B cell (primary cell): ENCODE results near the gene H6PD. TPM values are rescaled to one million over a fixed set of nuclear protein-coding genes. Genes with fewer than 3 reads are reported as not detected.

Experiments
- ATAC-seq: fragments of 200-7000 bp; cut with Tn5 transposase; one replicate; pipeline ENCODE4 v1.10.0; 2021; ENCODE audit warnings: low read depth, mild to moderate bottlenecking, moderate number of reproducible peaks, moderate library complexity
- CTCF ChIA-PET: fragments of 350-600 bp; sonication (Branson Sonifier 250); formaldehyde crosslinking; loops from one replicate; lab custom pipeline; 2021; ENCODE audit warnings: antibody characterized with exemption, inconsistent platforms; lab: Charles Lee
- POLR2A ChIA-PET: fragments of 350-600 bp; sonication (Branson Sonifier 250); formaldehyde crosslinking; loops from one replicate; lab custom pipeline; 2021; ENCODE audit warnings: antibody characterized with exemption; lab: Charles Lee
- DNase-seq: peaks from one replicate; pipeline ENCODE4 v3.0.0; 2013
- H2AFZ ChIP-seq: 2 replicates; pipeline ENCODE4 v1.6.1; 2012; ENCODE audit warnings: mild to moderate bottlenecking, low read depth, low read length; ENCODE audit not compliant: insufficient read depth, poor library complexity, severe bottlenecking
- H3K27ac ChIP-seq, 2 donors: 1 replicate in 1 of 2; 2 replicates in 1 of 2; pipeline ENCODE4 v1.5.1; 2012 to 2013; ENCODE audit warnings: low read length in 2 of 2, mild to moderate bottlenecking in 2 of 2, moderate library complexity in 1 of 2
- H3K27me3 ChIP-seq, 4 experiments: fragments of 200-600 bp in 1 of 4; sonication (generic) in 1 of 4; replicated peaks in 1 of 4; 1 replicate in 2 of 4; 2 replicates in 2 of 4; pipeline versions ENCODE4 v1.6.1 to v1.7.0; 2013 to 2016; ENCODE audit warnings: low read length in 3 of 4, mild to moderate bottlenecking in 2 of 4, mixed read lengths in 1 of 4, moderate library complexity in 1 of 4; ENCODE audit not compliant: insufficient read depth in 4 of 4, control insufficient read depth in 3 of 4; ENCODE audit errors: control extremely low read depth in 1 of 4
- H3K36me3 ChIP-seq, 2 experiments: replicated peaks in 1 of 2; 1 replicate in 1 of 2; 2 replicates in 1 of 2; pipeline versions ENCODE4 v1.6.1 to v1.7.1; 2013; ENCODE audit warnings: low read length in 1 of 2; ENCODE audit not compliant: insufficient read depth in 2 of 2, control insufficient read depth in 1 of 2; ENCODE audit errors: control extremely low read depth in 1 of 2, extremely low read depth in 1 of 2
- H3K4me1 ChIP-seq, 2 donors: fragments of 200-600 bp in 1 of 2; sonication (generic) in 1 of 2; 1 replicate in 1 of 2; 2 replicates in 1 of 2; pipeline versions ENCODE4 v1.5.1 to v1.6.1; 2013 to 2017; ENCODE audit warnings: low read length in 2 of 2; ENCODE audit not compliant: control insufficient read depth in 2 of 2, insufficient read depth in 2 of 2
- H3K4me2 ChIP-seq: replicated peaks from 2 replicates; pipeline ENCODE3; 2012; ENCODE audit warnings: mild to moderate bottlenecking, low read depth, low read length; ENCODE audit not compliant: poor library complexity, severe bottlenecking
- H3K4me3 ChIP-seq, 5 experiments: fragments of 200-600 bp in 1 of 5; sonication (generic) in 1 of 5; 1 replicate in 3 of 5; 2 replicates in 2 of 5; pipeline versions ENCODE4 v1.5.1 to v1.7.0; 2011 to 2016; ENCODE audit warnings: low read length in 4 of 5, mild to moderate bottlenecking in 4 of 5, low read depth in 2 of 5, control low read depth in 1 of 5, moderate library complexity in 1 of 5; ENCODE audit not compliant: insufficient read depth in 1 of 5; ENCODE audit errors: control extremely low read depth in 1 of 5, extremely low read depth in 1 of 5
- H3K79me2 ChIP-seq: fragments of 200-600 bp; sonication (generic); one replicate; pipeline ENCODE4 v1.6.0; 2016; ENCODE audit warnings: low read length; ENCODE audit not compliant: control insufficient read depth, insufficient read depth
- H3K9ac ChIP-seq: fragments of 200-600 bp; sonication (generic); 2 replicates; pipeline ENCODE4 v1.6.1; 2017; ENCODE audit warnings: mild to moderate bottlenecking, low read length, moderate library complexity
- H3K9me3 ChIP-seq, 3 donors: one replicate each; pipeline versions ENCODE4 v1.6.1 to v1.7.1; 2013; ENCODE audit warnings: low read length in 2 of 3; ENCODE audit not compliant: control insufficient read depth in 2 of 3, insufficient read depth in 1 of 3; ENCODE audit errors: control extremely low read depth in 1 of 3
- H4K20me1 ChIP-seq: 2 replicates; pipeline ENCODE4 v1.6.0; 2012; ENCODE audit warnings: mild to moderate bottlenecking, low read length; ENCODE audit not compliant: insufficient read depth, control insufficient read depth, poor library complexity, severe bottlenecking
- H3K27ac Mint-ChIP-seq: one replicate; pipeline ENCODE4 v1.8.0; 2021; ENCODE audit warnings: mixed read lengths
- H3K27me3 Mint-ChIP-seq: one replicate; pipeline ENCODE4 v1.8.0; 2021; ENCODE audit warnings: mixed read lengths
- H3K4me1 Mint-ChIP-seq: one replicate; pipeline ENCODE4 v1.8.0; 2021; ENCODE audit warnings: mixed read lengths
- H3K4me3 Mint-ChIP-seq: one replicate; pipeline ENCODE4 v1.8.0; 2021; ENCODE audit warnings: mixed read lengths
- H3K9me3 Mint-ChIP-seq: one replicate; pipeline ENCODE4 v1.8.0; 2022; ENCODE audit warnings: mixed read lengths; ENCODE audit not compliant: insufficient read depth
- EZH2 ChIP-seq: IDR thresholded peaks from 2 replicates; pipeline ENCODE4 v1.6.1; 2012; ENCODE audit warnings: borderline replicate concordance, low read depth, mild to moderate bottlenecking, moderate library complexity, low read length; ENCODE audit not compliant: insufficient read depth, poor library complexity, severe bottlenecking
- WGBS: methylation state at CpG from one replicate; pipeline ENCODE4 v1.1.5; 2013; ENCODE audit warnings: missing lambda C conversion rate; ENCODE audit not compliant: insufficient coverage; 5-methylcytosine and 5-hydroxymethylcytosine counted together
- intact Hi-C: fragments of 100-400 bp; cut with micrococcal nuclease; formaldehyde crosslinking; loops from one replicate; pipeline ENCODE4 v1.10.0; 2022
- polyA plus RNA-seq: library from polyadenylated mRNA; depleted of rRNA; stranded (reverse); fragments of >200 nt; gene quantifications from 2 replicates; pipeline ENCODE4 v1.2.3, GENCODE V29; 2012
- total RNA-seq, 2 donors: library from RNA; stranded (reverse); fragments of 120-200 nt in 1 of 2; gene quantifications; 1 replicate in 1 of 2; 2 replicates in 1 of 2; pipeline versions ENCODE4 v1.2.3 to v1.2.4, GENCODE V29; 2013 to 2022
- TF ChIP-seq, protein P1 (sequence below): fragments of 200-600 bp; IDR thresholded peaks from one replicate; pipeline ENCODE4 v1.8.0; 2022; ENCODE audit warnings: antibody characterized with exemption, mild to moderate bottlenecking

Gene H6PD
- total and polyA plus RNA-seq, 2 donors (not counting 1 experiment from before 2014, with no cell fraction given), result 11.3 to 30.2 TPM

DNA sequence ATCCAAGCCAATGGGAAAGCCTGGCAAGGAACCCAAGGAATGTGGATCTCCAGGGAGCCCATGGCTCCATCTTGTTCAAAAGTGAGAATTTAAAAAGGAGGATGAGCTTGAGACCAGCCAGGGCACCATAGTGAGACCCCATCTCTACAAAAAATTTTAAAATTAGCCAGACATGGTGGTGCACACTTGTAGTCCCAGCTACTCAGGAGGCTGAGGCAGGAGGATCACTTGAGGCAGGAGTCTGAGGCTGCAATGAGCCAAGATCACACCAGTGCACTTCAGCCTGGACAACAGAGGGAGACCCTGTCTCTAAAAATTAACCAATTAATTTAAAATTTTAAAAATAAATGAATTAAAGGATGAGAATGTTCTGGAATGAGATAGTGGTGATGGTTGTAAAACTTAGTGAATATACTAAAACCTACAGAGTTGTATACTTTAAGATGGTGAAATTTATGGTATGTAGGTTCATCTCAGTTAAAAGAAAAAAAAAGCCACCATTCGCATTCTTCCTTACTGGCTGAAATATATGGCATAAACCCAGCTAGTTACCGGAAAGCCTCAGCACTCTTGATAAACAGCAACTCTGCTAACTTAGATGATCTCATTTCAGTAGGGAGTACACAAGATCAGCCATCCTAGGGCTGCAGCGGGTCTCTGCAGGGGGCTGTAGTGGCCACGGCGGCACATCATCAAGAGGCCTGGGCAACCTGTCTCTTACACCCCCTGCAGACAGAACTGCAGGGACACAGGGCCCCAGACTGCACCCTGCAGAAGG, 48.3 kb upstream of the H6PD start:
- ATAC-seq (no peak), DNase-seq (no peak)
- Histone ChIP-seq H3K9ac (no peak overlapping the region), H4K20me1 (no peaks in the 10 kb centered on the region), H3K9me3 (peaks cover 0 to 2% (median 0%) of the 10 kb centered on the region in 3 donors), H3K27me3 (peaks cover 0 to 28% (median 7%) of the 10 kb centered on the region in 4 experiments), H3K36me3 (no peaks in the 10 kb centered on the region), H3K4me3 (no peak overlapping the region), H3K79me2 (no peaks in the 10 kb centered on the region), H3K27ac (no peak overlapping the region), H3K4me1 (peaks cover 12 to 17% of the 10 kb centered on the region in 2 donors), H2AFZ (no peak overlapping the region), H3K4me2 (no peak overlapping the region)
- H3K4me3 Mint-ChIP-seq, result no peak overlapping the region
- peaks cover 35% of the 10 kb centered on the region for H3K27me3 Mint-ChIP-seq
- intact Hi-C loops, result no loop called here
- peaks cover 11% of the 10 kb centered on the region for H3K4me1 Mint-ChIP-seq
- ChIA-PET POLR2A (interaction anchor here (0.6 to 0.7 kb wide), 2 partner anchors 177 to 1489 kb away, joined by 3 to 5 read pairs; no protein-coding TSS in a partner anchor), CTCF (interaction anchor here (0.7 to 2.3 kb wide), 2 partner anchors 9 to 45 kb away, joined by 3 to 9 read pairs; no protein-coding TSS in a partner anchor)
- TF ChIP-seq, protein P1, sequence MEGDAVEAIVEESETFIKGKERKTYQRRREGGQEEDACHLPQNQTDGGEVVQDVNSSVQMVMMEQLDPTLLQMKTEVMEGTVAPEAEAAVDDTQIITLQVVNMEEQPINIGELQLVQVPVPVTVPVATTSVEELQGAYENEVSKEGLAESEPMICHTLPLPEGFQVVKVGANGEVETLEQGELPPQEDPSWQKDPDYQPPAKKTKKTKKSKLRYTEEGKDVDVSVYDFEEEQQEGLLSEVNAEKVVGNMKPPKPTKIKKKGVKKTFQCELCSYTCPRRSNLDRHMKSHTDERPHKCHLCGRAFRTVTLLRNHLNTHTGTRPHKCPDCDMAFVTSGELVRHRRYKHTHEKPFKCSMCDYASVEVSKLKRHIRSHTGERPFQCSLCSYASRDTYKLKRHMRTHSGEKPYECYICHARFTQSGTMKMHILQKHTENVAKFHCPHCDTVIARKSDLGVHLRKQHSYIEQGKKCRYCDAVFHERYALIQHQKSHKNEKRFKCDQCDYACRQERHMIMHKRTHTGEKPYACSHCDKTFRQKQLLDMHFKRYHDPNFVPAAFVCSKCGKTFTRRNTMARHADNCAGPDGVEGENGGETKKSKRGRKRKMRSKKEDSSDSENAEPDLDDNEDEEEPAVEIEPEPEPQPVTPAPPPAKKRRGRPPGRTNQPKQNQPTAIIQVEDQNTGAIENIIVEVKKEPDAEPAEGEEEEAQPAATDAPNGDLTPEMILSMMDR, result no peak
- no peak for TF ChIP-seq EZH2
- H3K9me3 Mint-ChIP-seq, result no peaks in the 10 kb centered on the region
- H3K27ac Mint-ChIP-seq, result no peak overlapping the region
- 97% methylated on average over 4 of the region's 5 CpGs for WGBS

DNA sequence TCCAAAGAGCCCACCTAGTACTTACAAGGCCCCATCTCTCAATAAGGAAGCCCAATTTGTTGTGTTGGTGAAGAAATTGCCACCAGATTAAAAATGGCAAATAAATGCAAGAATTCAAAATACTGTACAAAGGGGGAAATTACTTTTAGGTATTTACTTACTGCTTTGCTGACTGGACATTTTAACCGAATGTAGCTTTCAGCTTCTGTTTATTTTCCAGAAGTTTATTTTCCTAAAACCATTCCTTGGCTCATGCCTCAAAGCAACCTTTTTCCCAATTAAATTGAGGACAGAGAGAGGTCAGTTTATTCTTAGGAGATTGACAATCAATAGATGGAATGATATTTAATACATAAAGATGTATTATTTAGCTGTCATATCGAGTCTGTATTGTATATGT, 47.6 kb upstream of the H6PD start:
- Histone ChIP-seq H4K20me1 (no peaks in the 10 kb centered on the region), H3K4me2 (no peak overlapping the region), H3K27me3 (peaks cover 0 to 21% (median 3%) of the 10 kb centered on the region in 4 experiments), H3K79me2 (no peaks in the 10 kb centered on the region), H3K9ac (no peak overlapping the region), H3K9me3 (no peaks in the 10 kb centered on the region), H3K36me3 (no peaks in the 10 kb centered on the region), H3K27ac (no peak overlapping the region), H2AFZ (no peak overlapping the region), H3K4me1 (peaks cover 4 to 9% of the 10 kb centered on the region in 2 donors), H3K4me3 (no peak overlapping the region)
- no peaks in the 10 kb centered on the region for H3K9me3 Mint-ChIP-seq
- DNase-seq, result no peak
- peaks cover 27% of the 10 kb centered on the region for H3K27me3 Mint-ChIP-seq
- H3K4me3 Mint-ChIP-seq, result no peak overlapping the region
- TF ChIP-seq, protein P1, result no peak
- TF ChIP-seq EZH2, result no peak
- no CpG with 5 or more reads among the region's 2 CpGs for WGBS
- H3K4me1 Mint-ChIP-seq, result peaks cover 4% of the 10 kb centered on the region
- H3K27ac Mint-ChIP-seq, result no peak overlapping the region
- no peak for ATAC-seq
- ChIA-PET POLR2A (no interaction called here), CTCF (interaction anchor here (0.7 to 2.3 kb wide), 4 partner anchors 8 to 76 kb away, joined by 3 to 10 read pairs (median 6); no protein-coding TSS in a partner anchor)
- intact Hi-C loops, result no loop called here
